Tibial nerve (tissue), 4 donors: Measurements from ENCODE around the gene NUMB. TPM values are rescaled to one million over a fixed set of nuclear protein-coding genes. Genes with fewer than 3 reads are reported as not detected.

Experiments used
- DNase-seq, 2 donors: peaks; one replicate each; pipeline ENCODE4 v3.0.0-alpha.2; 2019; ENCODE audit warnings: low spot score in 2 of 2
- H3K27ac ChIP-seq, 4 donors: fragments of 200-600 bp; sonication (generic) in 3 of 4; one replicate each; pipeline ENCODE4 v1.5.1; 2017 to 2019; ENCODE audit warnings: mild to moderate bottlenecking in 1 of 4
- H3K27me3 ChIP-seq, 2 donors: fragments of 200-600 bp; sonication (generic) in 1 of 2; one replicate each; pipeline versions ENCODE4 v1.5.1 to v1.6.0; 2017 to 2019
- H3K36me3 ChIP-seq, 3 donors: fragments of 200-600 bp; sonication (generic); one replicate each; pipeline ENCODE4 v1.5.1; 2018 to 2019
- H3K4me1 ChIP-seq, 4 donors: fragments of 200-600 bp; sonication (generic) in 3 of 4; one replicate each; pipeline ENCODE4 v1.5.1; 2017 to 2019
- H3K4me3 ChIP-seq, 4 donors: fragments of 200-600 bp; sonication (generic) in 3 of 4; one replicate each; pipeline ENCODE4 v1.5.1; 2017 to 2019; ENCODE audit warnings: mild to moderate bottlenecking in 1 of 4, moderate library complexity in 1 of 4
- H3K9me3 ChIP-seq, 4 donors: fragments of 200-600 bp; sonication (generic) in 3 of 4; one replicate each; pipeline ENCODE4 v1.5.1; 2017 to 2019
- CTCF ChIP-seq, 5 experiments: fragments of 200-600 bp in 3 of 5; fragments of 450-650 bp in 2 of 5; sonication (generic) in 3 of 5; IDR thresholded peaks; one replicate each; pipeline ENCODE4 v1.5.1; 2016 to 2019; ENCODE audit warnings: antibody characterized with exemption in 5 of 5, mild to moderate bottlenecking in 3 of 5, moderate library complexity in 2 of 5
- EP300 ChIP-seq, 2 donors: sonication (generic); formaldehyde crosslinking; IDR thresholded peaks; one replicate each; pipeline ENCODE4 v1.6.1; 2017; ENCODE audit warnings: antibody characterized with exemption in 2 of 2, mild to moderate bottlenecking in 1 of 2
- POLR2A ChIP-seq, 2 donors: fragments of 450-650 bp; IDR thresholded peaks; one replicate each; pipeline ENCODE4 v1.6.1; 2017; ENCODE audit warnings: antibody characterized with exemption in 2 of 2, mild to moderate bottlenecking in 2 of 2, moderate library complexity in 2 of 2
- WGBS, 2 donors: methylation state at CpG; one replicate each; pipeline ENCODE4 v1.1.5; 2018; 5-methylcytosine and 5-hydroxymethylcytosine counted together
- total RNA-seq, 4 donors: library from RNA; depleted of rRNA; stranded (reverse); fragments of >200 nt; gene quantifications; one replicate each; pipeline ENCODE4 v1.1.0, GENCODE V29; 2016

NUMB gene
- total RNA-seq, 4 donors from 2014 or later: 50.7 to 81.9 (median 60.2) TPM

GRCh38 chr14:73455294-73455693 lies 3.1 kb downstream of the NUMB start:
- Histone ChIP-seq H3K4me3 (no peak overlapping the region), H3K27me3 (no peaks in the 10 kb centered on the region), H3K4me1 (peaks cover 0 to 57% (median 9%) of the 10 kb centered on the region in 4 donors), H3K36me3 (peaks cover 0 to 5% (median 0%) of the 10 kb centered on the region in 3 donors), H3K27ac (peak overlapping the region in 1 of 4 donors; percentile 38), H3K9me3 (no peaks in the 10 kb centered on the region)
- DNase-seq: no peak
- TF ChIP-seq CTCF (IDR thresholded peaks at IDR 0.05) (no peak), POLR2A (IDR thresholded peaks at IDR 0.05) (no peak), EP300 (IDR thresholded peaks at IDR 0.05) (no peak)
- WGBS, 2 donors: 28 to 31% methylated on average over 2 of the region's 2 CpGs

GRCh38 chr14:73452341-73453186 lies 5.8 kb downstream of the NUMB start:
- no peak overlapping the region for H3K27ac ChIP-seq
- TF ChIP-seq EP300 (IDR thresholded peaks at IDR 0.05) (no peak), CTCF (IDR thresholded peaks at IDR 0.05) (no peak), POLR2A (IDR thresholded peaks at IDR 0.05) (no peak)
- no peak overlapping the region for H3K4me3 ChIP-seq
- no peak for DNase-seq
- H3K36me3 ChIP-seq: peaks cover 0 to 5% (median 0%) of the 10 kb centered on the region in 3 donors
- H3K9me3 ChIP-seq: no peaks in the 10 kb centered on the region
- no peaks in the 10 kb centered on the region for H3K27me3 ChIP-seq
- peaks cover 0 to 43% (median 9%) of the 10 kb centered on the region in 4 donors for H3K4me1 ChIP-seq
- WGBS, 2 donors: 64 to 71% methylated on average over 11 of the region's 11 CpGs

- TF ChIP-seq EP300 (IDR thresholded peaks at IDR 0.05): no peak
- no peak for TF ChIP-seq POLR2A (IDR thresholded peaks at IDR 0.05)
- TF ChIP-seq CTCF (IDR thresholded peaks at IDR 0.05): no peak
- no peak for DNase-seq
- H3K4me1 ChIP-seq: peaks cover 0 to 14% (median 2%) of the 10 kb centered on the region in 4 donors
- no peak overlapping the region for H3K4me3 ChIP-seq
- H3K9me3 ChIP-seq: no peaks in the 10 kb centered on the region
- H3K36me3 ChIP-seq: no peaks in the 10 kb centered on the region
- WGBS, 2 donors: 79 to 82% methylated on average over 11 of the region's 11 CpGs
- H3K27me3 ChIP-seq: no peaks in the 10 kb centered on the region
- H3K27ac ChIP-seq: no peak overlapping the region
These were observed 14.6 kb downstream of the NUMB start for GRCh38 chr14:73443758-73444157.

- TF ChIP-seq EP300 (IDR thresholded peaks at IDR 0.05) (no peak), POLR2A (IDR thresholded peaks at IDR 0.05) (no peak), CTCF (IDR thresholded peaks at IDR 0.05) (no peak)
- 88 to 98% methylated on average over 7 of the region's 7 CpGs for WGBS, 2 donors
These were observed 17.1 kb downstream of the NUMB start for GRCh38 chr14:73441286-73441685.

GRCh38 chr14:73438993-73439392 lies 19.4 kb downstream of the NUMB start:
- H3K9me3 ChIP-seq: no peaks in the 10 kb centered on the region
- H3K4me1 ChIP-seq: peaks cover 0 to 23% (median 2%) of the 10 kb centered on the region in 4 donors
- TF ChIP-seq POLR2A (IDR thresholded peaks at IDR 0.05): no peak
- no peak for TF ChIP-seq CTCF (IDR thresholded peaks at IDR 0.05)
- no peak for TF ChIP-seq EP300 (IDR thresholded peaks at IDR 0.05)
- 28 to 51% methylated on average over 2 of the region's 2 CpGs for WGBS, 2 donors
- no peaks in the 10 kb centered on the region for H3K27me3 ChIP-seq
- DNase-seq: no peak
- no peak overlapping the region for H3K27ac ChIP-seq
- H3K36me3 ChIP-seq: no peaks in the 10 kb centered on the region
- H3K4me3 ChIP-seq: no peak overlapping the region

More at GRCh38 chr14:73441286-73441685, 17.1 kb downstream of the NUMB start:
- Histone ChIP-seq H3K36me3 (no peaks in the 10 kb centered on the region), H3K27me3 (no peaks in the 10 kb centered on the region), H3K9me3 (no peaks in the 10 kb centered on the region), H3K4me1 (peaks cover 0 to 23% (median 2%) of the 10 kb centered on the region in 4 donors), H3K27ac (no peak overlapping the region), H3K4me3 (no peak overlapping the region)
- DNase-seq: no peak
